ENCODE data around the gene CSMD2. TPM values are rescaled to one million over a fixed set of nuclear protein-coding genes. Genes with fewer than 3 reads are reported as not detected.

Gene CSMD2
- total RNA-seq, 6 experiments from 2014 or later = under 0.01 to 0.19 (median 0.09) TPM; not detected in 1

GRCh38 chr1:33948291-33948690 lies 216.7 kb downstream of the CSMD2 start:
- Histone ChIP-seq H3K36me3 (no peaks in the 10 kb centered on the region), H3K27ac (no peak overlapping the region), H3K4me3 (no peak overlapping the region), H3K27me3 (no peaks in the 10 kb centered on the region), H3K9me3 (no peaks in the 10 kb centered on the region), H3K4me1 (no peaks in the 10 kb centered on the region)
- WGBS (ENCODE audit: insufficient coverage, low coverage, low lambda C conversion rate, missing lambda C conversion rate) = 77% methylated on average over 3 of the region's 3 CpGs
- ATAC-seq (no peak), DNase-seq (no peak)
- TF ChIP-seq POLR2A (IDR thresholded peaks at IDR 0.05) = no peak
- TF ChIP-seq CTCF (IDR thresholded peaks at IDR 0.05) = no peak
- intact Hi-C loops (cut with DNase I) = no loop called here

- TF ChIP-seq POLR2A (IDR thresholded peaks at IDR 0.05) (no peak), CTCF (IDR thresholded peaks at IDR 0.05) (no peak)
- no peak overlapping the region for H3K4me3 ChIP-seq
- ATAC-seq = no peak
- H3K27ac ChIP-seq = no peak overlapping the region
- intact Hi-C loops (cut with DNase I) = no loop called here
- no peaks in the 10 kb centered on the region for H3K36me3 ChIP-seq
- DNase-seq = no peak
- no peaks in the 10 kb centered on the region for H3K4me1 ChIP-seq
- H3K9me3 ChIP-seq = no peaks in the 10 kb centered on the region
- 100% methylated on average over 2 of the region's 2 CpGs for WGBS (ENCODE audit: insufficient coverage, low coverage, low lambda C conversion rate, missing lambda C conversion rate)
- no peaks in the 10 kb centered on the region for H3K27me3 ChIP-seq
Observed at GRCh38 chr1:33946836-33947235, 218.2 kb downstream of the CSMD2 start.

- WGBS (ENCODE audit: insufficient coverage, low coverage, low lambda C conversion rate, missing lambda C conversion rate) = 6% methylated on average over 1 of the region's 1 CpG
- ATAC-seq = no peak
- H3K27ac ChIP-seq = no peak overlapping the region
- TF ChIP-seq POLR2A (IDR thresholded peaks at IDR 0.05) = no peak
- TF ChIP-seq CTCF (IDR thresholded peaks at IDR 0.05) = no peak
- H3K36me3 ChIP-seq = no peaks in the 10 kb centered on the region
- H3K27me3 ChIP-seq = no peaks in the 10 kb centered on the region
- H3K9me3 ChIP-seq = no peaks in the 10 kb centered on the region
- intact Hi-C loops (cut with DNase I) = no loop called here
- no peak for DNase-seq
- H3K4me3 ChIP-seq = no peak overlapping the region
- no peaks in the 10 kb centered on the region for H3K4me1 ChIP-seq
Observed at GRCh38 chr1:33944846-33945245, 220.2 kb downstream of the CSMD2 start.

- intact Hi-C loops (cut with DNase I) = no loop called here
- ATAC-seq (no peak), DNase-seq (no peak)
- H3K9me3 ChIP-seq = no peaks in the 10 kb centered on the region
- H3K27me3 ChIP-seq = no peaks in the 10 kb centered on the region
- 80% methylated on average over 3 of the region's 3 CpGs for WGBS (ENCODE audit: insufficient coverage, low coverage, low lambda C conversion rate, missing lambda C conversion rate)
- no peak overlapping the region for H3K27ac ChIP-seq
- H3K4me3 ChIP-seq = no peak overlapping the region
- no peak for TF ChIP-seq CTCF (IDR thresholded peaks at IDR 0.05)
- no peak for TF ChIP-seq POLR2A (IDR thresholded peaks at IDR 0.05)
- H3K4me1 ChIP-seq = no peaks in the 10 kb centered on the region
- no peaks in the 10 kb centered on the region for H3K36me3 ChIP-seq
Observed at GRCh38 chr1:33943978-33944377, 221.1 kb downstream of the CSMD2 start.

- H3K4me1 ChIP-seq = no peaks in the 10 kb centered on the region
- H3K27me3 ChIP-seq = no peaks in the 10 kb centered on the region
- H3K36me3 ChIP-seq = no peaks in the 10 kb centered on the region
- WGBS (ENCODE audit: insufficient coverage, low coverage, low lambda C conversion rate, missing lambda C conversion rate) = 51% methylated on average over 2 of the region's 3 CpGs
- H3K9me3 ChIP-seq = no peaks in the 10 kb centered on the region
- ATAC-seq (no peak), DNase-seq (no peak)
- no peak overlapping the region for H3K27ac ChIP-seq
- H3K4me3 ChIP-seq = no peak overlapping the region
- intact Hi-C loops (cut with DNase I) = no loop called here
- TF ChIP-seq CTCF (IDR thresholded peaks at IDR 0.05) (no peak), POLR2A (IDR thresholded peaks at IDR 0.05) (no peak)
Observed at GRCh38 chr1:33932871-33933270, 232.2 kb downstream of the CSMD2 start.
